HepG2 (cell line): Measurements from ENCODE around the gene POLD3. TPM values are rescaled to one million over a fixed set of nuclear protein-coding genes. Genes with fewer than 3 reads are reported as not detected.
A peak's percentile ranks its signal among the peaks of the same experiment; 100 is the strongest.

Source experiments
- ATAC-seq: fragments of 200-7000 bp; cut with Tn5 transposase; 3 replicates; pipeline ENCODE4 v1.9.1; 2020; ENCODE audit warnings: mild to moderate bottlenecking, moderate library complexity
- BruUV-seq: library from RNA; stranded (reverse); fragments of 400-500 nt; replicated peaks from 2 replicates; lab custom pipeline; 2021; lab: Mats Ljungman, UMichigan
- CTCF ChIA-PET: fragments of 300-600 bp; formaldehyde crosslinking; extraction: SDS; loops from one replicate; lab custom pipeline; 2021; ENCODE audit warnings: low total read pairs, inconsistent platforms, low intra/inter-chr PET ratio; lab: Yijun Ruan, JAX
- POLR2A ChIA-PET: fragments of 350-600 bp; sonication (Branson Sonifier 250); formaldehyde crosslinking; loops from one replicate; lab custom pipeline; 2020; ENCODE audit warnings: antibody characterized with exemption, inconsistent platforms; lab: Yijun Ruan, JAX
- DNase-seq: peaks from one replicate; pipeline ENCODE4 v3.0.0-alpha.2; 2015; ENCODE audit warnings: low spot score
- FAIRE-seq: peaks from 3 replicates; lab custom pipeline; 2011; peaks lifted over from hg19 to GRCh38; lab: Jason Lieb, UNC
- H2AFZ ChIP-seq: one replicate; pipeline ENCODE4 v1.6.1; 2011; ENCODE audit warnings: low read length, inconsistent platforms
- H3K27ac ChIP-seq: fragments of 300-600 bp; 3 replicates; pipeline ENCODE4 v1.8.0; 2011; ENCODE audit warnings: mixed run types, mild to moderate bottlenecking, mixed read lengths, low read length, inconsistent platforms; ENCODE audit not compliant: insufficient read depth; ENCODE audit errors: extremely low read length
- H3K27me3 ChIP-seq, 2 experiments: fragments of 200-600 bp in 1 of 2; 2 replicates in 1 of 2; 3 replicates in 1 of 2; pipeline versions ENCODE4 v1.6.0 to v1.8.0; 2011; ENCODE audit warnings: low read length in 2 of 2, mild to moderate bottlenecking in 2 of 2, moderate library complexity in 2 of 2, inconsistent platforms in 1 of 2; ENCODE audit not compliant: insufficient read depth in 2 of 2, control insufficient read depth in 1 of 2
- H3K36me3 ChIP-seq, 2 experiments: fragments of 200-600 bp in 1 of 2; replicated peaks in 1 of 2; 2 replicates in 1 of 2; 3 replicates in 1 of 2; pipeline versions ENCODE4 v1.5.1 to v1.8.0; 2011; ENCODE audit warnings: low read length in 2 of 2, inconsistent platforms in 1 of 2; ENCODE audit not compliant: insufficient read depth in 2 of 2, control insufficient read depth in 1 of 2
- H3K4me1 ChIP-seq: 2 replicates; pipeline ENCODE4 v1.5.1; 2012; ENCODE audit warnings: low read length, inconsistent platforms; ENCODE audit not compliant: insufficient read depth
- H3K4me2 ChIP-seq: 2 replicates; pipeline ENCODE4 v1.6.0; 2011; ENCODE audit warnings: low read depth, low read length, inconsistent platforms
- H3K4me3 ChIP-seq, 3 experiments: fragments of 200-600 bp in 1 of 3; sonication (generic), shearing (Covaris generic) in 1 of 3; replicated peaks in 1 of 3; 2 replicates each; pipeline ENCODE4 v1.5.1; 2011 to 2016; ENCODE audit warnings: low read length in 3 of 3, inconsistent platforms in 2 of 3, low read depth in 2 of 3, mild to moderate bottlenecking in 2 of 3, control low read depth in 1 of 3, mixed read lengths in 1 of 3; ENCODE audit not compliant: insufficient read depth in 1 of 3
- H3K79me2 ChIP-seq: one replicate; pipeline ENCODE4 v1.6.1; 2011; ENCODE audit warnings: low read length, inconsistent platforms; ENCODE audit not compliant: insufficient read depth
- H3K9ac ChIP-seq: 2 replicates; pipeline ENCODE4 v1.6.0; 2011; ENCODE audit warnings: mild to moderate bottlenecking, low read depth, low read length, inconsistent platforms; ENCODE audit not compliant: insufficient read depth
- H3K9me3 ChIP-seq: 2 replicates; pipeline ENCODE4 v1.5.1; 2012; ENCODE audit warnings: mild to moderate bottlenecking, low read length
- H4K20me1 ChIP-seq: 2 replicates; pipeline ENCODE4 v1.6.0; 2011; ENCODE audit warnings: inconsistent platforms, mild to moderate bottlenecking, low read length, moderate library complexity; ENCODE audit not compliant: insufficient read depth
- BCLAF1 ChIP-seq: fragments of 450-650 bp; IDR thresholded peaks from 2 replicates; pipeline ENCODE4 v1.6.1; 2017; ENCODE audit warnings: mild to moderate bottlenecking
- CHD4 ChIP-seq: fragments of 200-600 bp; sonication (generic); IDR thresholded peaks from 2 replicates; pipeline ENCODE4 v1.7.0; 2017; ENCODE audit warnings: mild to moderate bottlenecking, low read length, borderline replicate concordance
- GMEB2 ChIP-seq: IDR thresholded peaks from 2 replicates; pipeline ENCODE4 v1.6.1; 2016; ENCODE audit warnings: missing biosample characterization, missing genetic modification reagents, low read depth
- IKZF5 ChIP-seq: IDR thresholded peaks from 2 replicates; pipeline ENCODE4 v1.6.1; 2018; ENCODE audit warnings: missing genetic modification reagents, mild to moderate bottlenecking, missing compliant biosample characterization
- NRL ChIP-seq: sonication (generic); formaldehyde crosslinking; IDR thresholded peaks from 2 replicates; pipeline ENCODE4 v1.5.0; 2020; ENCODE audit warnings: missing genetic modification reagents, mild to moderate bottlenecking, moderate library complexity, borderline replicate concordance
- PATZ1 ChIP-seq: sonication (generic); formaldehyde crosslinking; IDR thresholded peaks from 2 replicates; pipeline ENCODE4 v1.4.0; 2020; ENCODE audit warnings: missing genetic modification reagents
- RBFOX2 ChIP-seq: fragments of 200-400 bp; formaldehyde crosslinking; IDR thresholded peaks from 2 replicates; pipeline ENCODE4 v1.6.1; 2017; ENCODE audit warnings: low read depth, mild to moderate bottlenecking, low read length
- SAP130 ChIP-seq: IDR thresholded peaks from 2 replicates; pipeline ENCODE4 v1.6.1; 2016; ENCODE audit warnings: low read depth
- TCF12 ChIP-seq, 2 experiments: fragments of 450-650 bp in 1 of 2; sonication (generic) in 1 of 2; formaldehyde crosslinking in 1 of 2; IDR thresholded peaks; 2 replicates each; pipeline versions ENCODE4 v1.6.1 to v1.8.0; 2017 to 2022; ENCODE audit warnings: antibody characterized with exemption in 1 of 2, mild to moderate bottlenecking in 1 of 2, missing genetic modification reagents in 1 of 2, moderate library complexity in 1 of 2
- ZNF451 ChIP-seq: sonication (generic); formaldehyde crosslinking; IDR thresholded peaks from 2 replicates; pipeline ENCODE4 v1.5.0; 2020; ENCODE audit warnings: mild to moderate bottlenecking, missing genetic modification reagents
- WGBS: methylation state at CpG from one replicate; pipeline ENCODE4 v1.1.6; 2017; ENCODE audit warnings: low lambda C conversion rate; 5-methylcytosine and 5-hydroxymethylcytosine counted together
- in situ Hi-C: cut with HindIII; loops from 2 replicates; pipeline ENCODE4 v1.10.0; 2017; ENCODE audit warnings: low pct_unique_long_range_greater_than_20kb; ENCODE audit not compliant: extremely low pct_ligation_motif_present
- intact Hi-C: fragments of 100-400 bp; cut with micrococcal nuclease; formaldehyde crosslinking; loops from one replicate; pipeline ENCODE4 v1.10.0; 2022; ENCODE audit not compliant: unreplicated experiment
- polyA plus RNA-seq, 8 experiments: library from polyadenylated mRNA; depleted of rRNA in 3 of 8; stranded (reverse) in 7 of 8; unstranded in 1 of 8; fragments of >200 nt; fragmentation: Illumina TruSeq in 4 of 8; extraction: Trizol in 4 of 8; gene quantifications; 2 replicates each; pipeline versions ENCODE4 v1.2.1 to v1.2.3, GENCODE V29; 2011 to 2016; ENCODE audit warnings: low read depth in 4 of 8, missing spikeins in 1 of 8, mixed read lengths in 1 of 8; ENCODE audit not compliant: insufficient read depth in 1 of 8
- total RNA-seq, 5 experiments: library from RNA; depleted of rRNA; stranded (reverse); fragments of >200 nt; fragmentation: Illumina TruSeq; extraction: Trizol; gene quantifications; 2 replicates each; pipeline ENCODE4 v1.2.3, GENCODE V29; 2016; ENCODE audit warnings: low read depth in 1 of 5
- TF ChIP-seq, protein P1 (sequence below): sonication (generic); formaldehyde crosslinking; IDR thresholded peaks from 2 replicates; pipeline ENCODE4 v1.5.0; 2020; ENCODE audit warnings: mild to moderate bottlenecking, missing genetic modification reagents

The POLD3 gene
- total and polyA plus RNA-seq, 2 of the 13 experiments (the other 11 are each of a cell fraction or from before 2014, with no cell fraction given) = 6.3 to 18.9 TPM

- WGBS = 40% methylated on average over 7 of the region's 7 CpGs
- in situ Hi-C loops (loop anchor here (10.0 kb wide), 1 partner anchor 95 kb away; the partner anchor contains the start of gene KCNE3), intact Hi-C loops (no loop called here)
- ATAC-seq = peak; percentile 91
- no peaks in the 10 kb centered on the region for H4K20me1 ChIP-seq
- DNase-seq = peak; percentile 81
- peaks cover 31% of the 10 kb centered on the region for H3K4me1 ChIP-seq
- H3K36me3 ChIP-seq = no peaks in the 10 kb centered on the region
- H3K4me2 ChIP-seq = peak overlapping the region; percentile 70
- CTCF ChIA-PET = no interaction called here
- no peaks in the 10 kb centered on the region for H3K27me3 ChIP-seq
- H3K79me2 ChIP-seq = no peaks in the 10 kb centered on the region
- no peak overlapping the region for H2AFZ ChIP-seq
- FAIRE-seq = peak; percentile 23
- H3K9ac ChIP-seq = no peak overlapping the region
- H3K27ac ChIP-seq = peak overlapping the region; percentile 50
- BruUV-seq = no TSS peak
- H3K4me3 ChIP-seq = peak overlapping the region in 1 of 3 experiments; percentile 15; a peak in 1 of 6 replicates
- POLR2A ChIA-PET = no interaction called here
- H3K9me3 ChIP-seq = peaks cover 9% of the 10 kb centered on the region; the same call in 1 of the 2 replicates
- TF ChIP-seq NRL (CRISPR knock-in tag) = no peak
- TF ChIP-seq RBFOX2 = no peak
- TF ChIP-seq BCLAF1 = no peak
- no peak for TF ChIP-seq TCF12 (IDR thresholded peaks at IDR 0.05)
- no peak for TF ChIP-seq TCF12 (CRISPR knock-in tag; IDR thresholded peaks at IDR 0.05)
- TF ChIP-seq ZNF451 (CRISPR knock-in tag) = no peak
- TF ChIP-seq, protein P1, sequence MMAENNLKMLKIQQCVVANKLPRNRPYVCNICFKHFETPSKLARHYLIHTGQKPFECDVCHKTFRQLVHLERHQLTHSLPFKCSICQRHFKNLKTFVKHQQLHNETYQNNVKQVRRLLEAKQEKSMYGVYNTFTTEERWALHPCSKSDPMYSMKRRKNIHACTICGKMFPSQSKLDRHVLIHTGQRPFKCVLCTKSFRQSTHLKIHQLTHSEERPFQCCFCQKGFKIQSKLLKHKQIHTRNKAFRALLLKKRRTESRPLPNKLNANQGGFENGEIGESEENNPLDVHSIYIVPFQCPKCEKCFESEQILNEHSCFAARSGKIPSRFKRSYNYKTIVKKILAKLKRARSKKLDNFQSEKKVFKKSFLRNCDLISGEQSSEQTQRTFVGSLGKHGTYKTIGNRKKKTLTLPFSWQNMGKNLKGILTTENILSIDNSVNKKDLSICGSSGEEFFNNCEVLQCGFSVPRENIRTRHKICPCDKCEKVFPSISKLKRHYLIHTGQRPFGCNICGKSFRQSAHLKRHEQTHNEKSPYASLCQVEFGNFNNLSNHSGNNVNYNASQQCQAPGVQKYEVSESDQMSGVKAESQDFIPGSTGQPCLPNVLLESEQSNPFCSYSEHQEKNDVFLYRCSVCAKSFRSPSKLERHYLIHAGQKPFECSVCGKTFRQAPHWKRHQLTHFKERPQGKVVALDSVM = peak; percentile 47
- 0 out of 2 replicates have a peak, but pooled peaks have one; percentile 26 for TF ChIP-seq PATZ1
- TF ChIP-seq IKZF5 (CRISPR knock-in tag) = peak; percentile 48; the same call in 1 of the 2 replicates
- TF ChIP-seq SAP130 (CRISPR knock-in tag) = peak; percentile 54
- TF ChIP-seq CHD4 = no peak
- no peak for TF ChIP-seq GMEB2 (CRISPR knock-in tag)
These were observed 33.1 kb upstream of the POLD3 start for GRCh38 chr11:74559110-74559933.
